Astrocyte (in vitro differentiated cells and primary cell): ENCODE results near the gene MORN4.
A peak's percentile ranks its signal among the peaks of the same experiment; 100 is the strongest.

Experiments
- CTCF ChIP-seq: IDR thresholded peaks from 2 replicates; pipeline ENCODE4 v1.5.1; 2011; ENCODE audit warnings: low read depth, mild to moderate bottlenecking, inconsistent platforms, low read length, moderate library complexity; ENCODE audit not compliant: insufficient read depth
- EZH2 ChIP-seq: IDR thresholded peaks from 2 replicates; pipeline ENCODE4 v1.6.1; 2012; ENCODE audit warnings: mild to moderate bottlenecking, low read length, inconsistent platforms; ENCODE audit not compliant: insufficient read depth

DNA sequence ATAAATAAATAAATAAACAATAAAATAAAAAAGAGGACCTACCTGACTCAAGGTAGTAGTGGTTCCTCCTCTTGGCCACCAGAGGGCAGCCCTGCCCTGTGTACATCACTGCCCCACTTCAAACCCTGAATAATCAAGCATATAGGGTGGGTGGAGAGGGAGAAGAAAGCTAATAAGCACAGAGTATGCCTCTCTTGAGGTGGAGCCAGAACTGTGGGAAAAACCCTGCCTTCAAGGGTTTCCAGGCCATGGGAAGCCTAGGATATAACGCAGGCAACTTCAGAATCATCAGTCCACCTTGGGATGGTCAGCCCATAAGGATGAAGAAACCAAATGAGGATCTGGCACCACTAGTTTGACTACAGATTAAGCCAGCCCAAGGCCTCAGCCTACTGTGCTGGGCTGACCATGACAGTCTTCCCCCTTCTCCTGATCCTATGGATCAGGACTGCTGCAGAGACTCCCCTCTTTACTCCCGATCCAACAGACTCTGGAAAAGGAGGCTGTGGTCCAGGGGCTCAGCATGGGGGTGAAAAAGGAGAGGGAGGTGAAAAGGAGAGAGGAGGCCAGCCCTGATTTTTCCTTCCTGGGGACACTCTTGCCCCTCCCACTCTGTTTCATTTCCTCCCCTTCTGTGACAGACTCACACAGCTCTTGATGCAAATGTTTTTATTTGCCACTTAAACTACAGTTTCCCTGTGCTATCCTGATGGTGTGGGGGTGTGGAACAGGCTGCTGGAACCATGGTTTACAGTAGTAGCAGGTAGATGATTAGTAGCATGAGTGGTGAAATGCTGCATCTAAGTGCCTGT is 43.7 kb upstream of the MORN4 start:
- TF ChIP-seq CTCF (peak; percentile 73), EZH2 (no peak)
